ENCODE results near the gene PAQR4. TPM values are rescaled to one million over a fixed set of nuclear protein-coding genes. Genes with fewer than 3 reads are reported as not detected.
A peak's percentile ranks its signal among the peaks of the same experiment; 100 is the strongest.

The PAQR4 gene
- total RNA-seq, 1 experiment from 2014 or later, result 20.5 TPM

DNA sequence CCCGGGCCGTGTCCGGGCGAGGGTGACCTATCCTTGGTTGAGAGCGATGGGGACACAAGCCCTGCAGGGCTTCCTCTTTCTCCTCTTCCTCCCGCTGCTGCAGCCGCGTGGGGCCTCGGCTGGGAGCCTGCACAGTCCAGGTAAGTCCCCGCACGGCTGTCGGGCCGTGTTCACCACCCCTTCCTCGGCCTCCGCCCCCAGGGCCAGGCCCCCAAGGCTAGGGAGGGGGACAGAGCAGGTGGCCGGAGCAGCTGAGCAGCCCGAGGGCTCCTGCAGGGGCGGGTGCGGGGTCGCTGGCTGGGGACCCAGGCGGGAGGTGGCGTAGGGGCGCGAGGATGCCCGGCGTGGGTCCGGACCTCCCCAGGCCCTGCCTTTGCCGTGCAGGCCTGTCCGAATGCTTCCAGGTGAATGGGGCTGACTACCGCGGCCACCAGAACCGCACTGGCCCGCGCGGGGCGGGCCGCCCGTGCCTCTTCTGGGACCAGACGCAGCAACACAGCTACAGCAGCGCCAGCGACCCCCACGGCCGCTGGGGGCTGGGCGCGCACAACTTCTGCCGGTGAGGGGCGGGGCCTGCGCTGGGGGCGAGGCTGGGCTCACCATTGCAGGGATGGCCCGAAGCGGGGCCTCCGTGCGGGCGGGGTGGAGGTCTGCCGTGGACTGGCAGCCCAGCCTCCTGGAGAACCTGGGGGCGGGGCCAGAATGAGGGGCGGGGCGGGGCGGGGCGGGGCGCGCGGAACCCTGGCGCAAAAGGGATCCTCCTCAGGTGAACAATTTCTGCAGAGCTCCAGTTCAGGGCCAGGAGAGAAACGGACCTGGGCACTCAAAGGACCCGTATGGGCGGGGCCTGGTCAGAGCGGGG, 4.4 kb upstream of the PAQR4 start:
- peak; percentile 84 for DNase-seq (ENCODE audit: low read depth)

DNA sequence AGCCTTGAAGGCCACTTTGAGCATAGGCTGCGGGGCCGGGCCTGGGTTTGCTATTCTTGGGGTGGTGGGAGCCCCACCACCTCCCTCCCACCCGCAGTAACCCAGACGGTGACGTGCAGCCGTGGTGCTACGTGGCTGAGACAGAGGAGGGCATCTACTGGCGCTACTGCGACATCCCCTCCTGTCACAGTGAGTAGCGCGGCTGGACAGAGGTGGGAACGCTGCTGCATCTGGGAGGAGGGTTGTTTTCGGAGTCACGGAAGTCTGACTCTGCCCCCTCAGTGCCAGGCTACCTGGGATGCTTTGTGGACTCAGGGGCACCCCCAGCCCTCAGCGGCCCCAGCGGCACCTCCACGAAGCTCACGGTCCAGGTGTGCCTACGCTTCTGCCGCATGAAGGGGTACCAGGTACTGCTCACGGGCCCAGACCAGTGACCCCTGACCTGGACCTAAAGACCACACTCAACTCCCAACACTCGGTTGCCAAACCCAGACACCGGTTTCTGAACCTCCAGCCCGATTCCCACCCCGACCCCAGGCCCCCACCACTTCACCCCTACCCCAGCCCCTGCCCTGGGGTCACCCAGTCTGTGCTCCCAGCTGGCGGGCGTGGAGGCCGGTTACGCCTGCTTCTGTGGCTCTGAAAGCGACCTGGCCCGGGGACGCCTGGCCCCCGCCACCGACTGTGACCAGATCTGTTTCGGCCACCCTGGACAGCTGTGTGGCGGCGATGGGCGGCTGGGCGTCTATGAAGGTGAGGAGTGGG, 2.9 kb upstream of the PAQR4 start:
- DNase-seq (ENCODE audit: low read depth), result no peak

DNA sequence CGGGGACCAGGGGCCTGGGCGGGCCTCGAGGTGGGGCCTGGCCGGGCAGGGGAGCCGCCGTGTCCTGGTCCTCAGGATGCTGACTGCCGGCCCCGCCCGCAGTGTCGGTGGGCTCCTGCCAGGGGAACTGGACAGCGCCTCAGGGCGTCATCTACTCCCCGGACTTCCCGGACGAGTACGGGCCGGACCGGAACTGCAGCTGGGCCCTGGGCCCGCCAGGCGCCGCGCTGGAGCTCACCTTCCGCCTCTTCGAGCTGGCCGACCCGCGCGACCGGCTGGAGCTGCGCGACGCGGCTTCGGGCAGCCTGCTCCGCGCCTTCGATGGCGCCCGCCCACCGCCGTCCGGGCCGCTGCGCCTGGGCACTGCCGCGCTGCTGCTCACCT, 2.3 kb upstream of the PAQR4 start:
- no peak for DNase-seq (ENCODE audit: low read depth)

DNA sequence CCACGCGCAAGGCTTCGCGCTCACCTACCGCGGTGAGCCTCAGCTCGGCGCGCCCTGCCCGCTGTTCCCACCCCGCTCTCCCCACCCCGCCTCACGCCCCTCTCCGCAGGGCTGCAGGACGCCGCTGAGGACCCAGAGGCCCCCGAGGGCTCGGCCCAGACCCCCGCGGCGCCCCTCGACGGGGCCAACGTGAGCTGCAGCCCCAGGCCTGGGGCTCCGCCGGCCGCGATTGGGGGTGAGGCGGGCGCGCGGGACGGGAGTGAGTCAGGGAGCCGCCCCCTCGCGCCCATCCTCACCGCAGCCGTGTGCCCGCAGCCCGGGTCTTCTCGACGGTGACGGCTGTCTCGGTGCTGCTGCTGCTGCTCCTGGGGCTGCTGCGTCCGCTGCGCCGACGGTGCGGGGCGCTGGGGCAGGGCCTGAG, 1.9 kb upstream of the PAQR4 start:
- DNase-seq (ENCODE audit: low read depth), result no peak

DNA sequence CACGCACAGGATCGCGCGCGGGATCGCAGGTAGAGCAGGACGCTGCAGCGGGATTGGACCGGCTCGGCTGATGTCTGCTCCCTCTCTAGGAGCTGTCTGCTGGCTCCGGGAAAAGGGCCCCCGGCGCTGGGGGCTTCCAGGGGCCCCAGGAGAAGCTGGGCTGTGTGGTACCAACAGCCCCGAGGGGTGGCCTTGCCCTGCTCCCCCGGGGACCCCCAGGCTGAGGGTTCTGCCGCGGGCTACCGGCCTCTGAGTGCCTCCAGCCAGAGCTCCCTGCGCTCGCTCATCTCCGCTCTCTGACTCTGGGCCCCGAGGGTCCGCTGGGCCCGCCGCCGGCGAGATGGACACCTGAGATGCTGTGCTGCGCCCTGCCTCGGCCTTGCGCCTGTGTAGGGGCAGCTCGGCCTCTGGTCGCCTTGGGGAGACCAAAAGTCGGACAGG, 1.4 kb upstream of the PAQR4 start:
- no peak for DNase-seq (ENCODE audit: low read depth)

DNA sequence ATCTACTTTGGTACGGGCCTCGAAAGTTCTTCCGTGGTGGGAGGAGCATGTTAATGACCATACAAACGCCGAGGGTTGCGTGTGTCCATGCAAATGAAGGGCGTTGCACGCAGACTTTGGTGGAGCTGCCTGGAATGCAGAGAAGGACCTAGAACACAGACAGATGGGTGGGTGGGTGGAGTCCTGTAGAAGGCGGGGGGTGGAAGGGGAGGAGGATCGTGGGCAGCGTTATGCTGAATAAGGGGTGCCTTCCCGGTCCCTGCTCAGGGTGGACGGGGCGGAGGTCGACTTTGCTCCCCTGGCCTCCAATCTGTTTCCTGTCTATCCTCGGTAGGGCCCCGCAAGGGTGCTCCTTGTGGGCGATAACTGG, 795 bp upstream of the PAQR4 start:
- DNase-seq (ENCODE audit: low read depth), result no peak

DNA sequence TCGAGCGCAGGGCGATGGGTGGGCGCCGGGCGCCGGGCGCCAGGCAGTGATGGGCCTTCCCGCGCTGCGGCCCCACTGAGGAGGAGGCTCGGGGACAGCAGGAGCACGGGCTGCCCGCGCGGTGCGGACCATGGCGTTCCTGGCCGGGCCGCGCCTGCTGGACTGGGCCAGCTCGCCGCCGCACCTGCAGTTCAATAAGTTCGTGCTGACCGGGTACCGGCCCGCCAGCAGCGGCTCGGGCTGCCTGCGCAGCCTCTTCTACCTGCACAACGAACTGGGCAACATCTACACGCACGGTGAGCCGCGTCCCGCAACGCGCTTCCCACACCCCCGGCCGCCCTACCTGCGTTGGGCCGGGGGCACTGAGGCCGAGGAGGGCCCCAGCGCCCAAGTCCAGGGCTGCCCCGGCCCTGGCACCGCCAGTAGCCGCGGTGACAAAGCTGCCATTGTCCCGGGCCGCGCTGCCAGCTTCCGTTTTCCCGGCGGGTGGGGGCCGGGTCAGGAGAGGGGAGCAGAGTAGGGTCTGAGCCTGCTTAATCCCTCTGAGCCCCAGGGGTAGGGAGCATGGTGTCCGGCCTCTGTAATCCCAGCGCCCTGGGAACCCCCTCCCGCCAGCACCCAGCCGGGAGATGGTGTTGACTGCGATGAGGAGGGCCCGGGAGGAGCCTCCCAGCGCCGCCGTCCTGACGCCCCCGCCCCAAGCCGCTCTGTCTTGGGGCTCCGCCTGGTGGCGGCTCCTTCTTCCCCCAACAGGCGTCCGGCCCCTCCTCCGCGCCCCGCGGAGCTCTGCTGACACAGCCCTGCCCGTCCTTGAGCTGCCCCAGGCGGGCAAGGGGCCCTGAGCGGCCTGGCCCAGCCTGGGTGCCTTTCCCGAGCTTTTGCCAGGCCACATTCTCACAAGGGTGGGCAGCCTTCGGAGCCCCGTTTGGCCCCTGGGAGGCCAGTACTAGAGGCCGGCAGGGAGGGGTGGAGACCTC, 685 bp downstream of the PAQR4 start:
- peak; percentile 82 for DNase-seq (ENCODE audit: low read depth)

DNA sequence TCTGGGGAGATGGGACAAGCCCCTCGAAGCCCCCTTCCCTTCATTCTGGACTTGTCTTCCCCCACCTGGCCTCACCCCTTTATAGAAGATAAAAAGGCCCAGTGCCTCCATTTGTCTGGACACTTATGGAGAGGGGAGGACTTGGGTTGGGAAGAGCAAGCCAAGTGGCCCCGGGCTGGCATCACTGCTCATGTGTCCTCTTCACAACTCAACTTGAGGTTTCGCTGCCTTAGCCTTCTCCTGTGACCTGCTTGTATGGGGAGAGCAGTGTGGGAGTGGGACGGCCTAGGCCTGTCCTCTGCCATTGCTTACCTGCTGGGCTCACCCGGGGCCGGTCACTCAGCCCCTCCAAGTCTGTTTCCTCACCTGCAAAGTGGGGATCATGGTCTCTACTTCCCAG, 1.4 kb downstream of the PAQR4 start:
- DNase-seq (ENCODE audit: low read depth), result no peak

DNA sequence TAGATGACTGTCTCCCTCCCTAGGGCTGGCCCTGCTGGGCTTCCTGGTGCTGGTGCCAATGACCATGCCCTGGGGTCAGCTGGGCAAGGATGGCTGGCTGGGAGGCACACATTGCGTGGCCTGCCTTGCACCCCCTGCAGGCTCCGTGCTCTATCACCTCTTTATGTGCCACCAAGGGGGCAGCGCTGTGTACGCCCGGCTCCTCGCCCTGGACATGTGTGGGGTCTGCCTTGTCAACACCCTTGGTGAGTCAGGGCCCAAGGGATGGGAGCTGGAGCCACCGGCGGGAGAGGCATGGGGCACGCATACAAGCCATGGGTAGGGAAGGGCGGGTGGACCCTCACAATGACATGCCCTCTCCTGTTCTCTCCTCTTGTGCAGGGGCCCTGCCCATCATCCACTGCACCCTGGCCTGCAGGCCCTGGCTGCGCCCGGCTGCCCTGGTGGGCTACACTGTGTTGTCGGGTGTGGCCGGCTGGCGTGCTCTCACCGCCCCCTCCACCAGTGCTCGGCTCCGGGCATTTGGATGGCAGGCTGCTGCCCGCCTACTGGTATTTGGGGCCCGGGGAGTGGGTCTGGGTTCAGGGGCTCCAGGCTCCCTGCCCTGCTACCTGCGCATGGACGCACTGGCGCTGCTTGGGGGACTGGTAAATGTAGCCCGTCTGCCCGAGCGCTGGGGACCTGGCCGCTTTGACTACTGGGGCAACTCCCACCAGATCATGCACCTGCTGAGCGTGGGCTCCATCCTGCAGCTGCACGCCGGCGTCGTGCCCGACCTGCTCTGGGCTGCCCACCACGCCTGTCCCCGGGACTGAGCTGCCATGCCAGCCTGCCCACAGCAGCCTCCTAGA, 2.2 kb downstream of the PAQR4 start:
- no peak for DNase-seq (ENCODE audit: low read depth)

DNA sequence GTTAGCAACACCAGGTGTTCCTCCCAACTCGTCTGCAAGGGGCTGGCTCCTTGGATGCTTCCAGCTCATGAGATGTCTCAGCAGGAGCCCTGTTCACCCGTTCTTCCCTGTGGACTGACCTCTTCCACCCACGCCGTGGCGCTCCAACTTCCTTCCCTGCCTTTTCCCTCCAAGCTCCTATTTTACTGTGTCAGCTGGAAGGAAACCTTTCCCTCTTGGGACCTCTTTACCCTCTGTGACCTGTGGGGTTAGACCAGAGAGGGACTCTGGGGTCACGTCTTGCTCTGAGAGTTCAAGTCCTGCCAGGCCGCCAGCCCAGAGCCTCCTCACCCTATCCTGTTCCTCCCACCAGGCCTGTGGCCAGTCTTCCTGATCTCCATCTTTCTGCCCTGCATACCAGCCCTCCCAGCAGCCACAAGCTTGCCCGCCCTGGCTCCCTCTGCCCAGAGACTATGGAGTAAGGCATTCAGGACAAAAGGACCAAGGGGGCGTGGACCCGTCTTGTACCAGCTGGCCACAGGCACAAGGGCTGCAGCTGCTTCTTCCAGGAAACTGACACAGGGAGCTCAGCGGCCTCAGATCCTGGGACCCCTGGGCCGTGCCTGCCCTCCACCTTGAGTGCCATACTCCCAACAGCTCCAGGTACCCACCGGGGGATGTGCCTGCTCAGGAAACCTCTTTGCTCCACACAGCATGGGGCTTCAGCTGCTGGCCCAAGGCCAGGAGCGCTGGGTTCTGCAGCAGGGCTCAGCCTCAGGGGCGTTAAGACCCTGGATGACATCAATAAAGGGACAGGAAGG, 3.0 kb downstream of the PAQR4 start:
- no peak for DNase-seq (ENCODE audit: low read depth)

DNA sequence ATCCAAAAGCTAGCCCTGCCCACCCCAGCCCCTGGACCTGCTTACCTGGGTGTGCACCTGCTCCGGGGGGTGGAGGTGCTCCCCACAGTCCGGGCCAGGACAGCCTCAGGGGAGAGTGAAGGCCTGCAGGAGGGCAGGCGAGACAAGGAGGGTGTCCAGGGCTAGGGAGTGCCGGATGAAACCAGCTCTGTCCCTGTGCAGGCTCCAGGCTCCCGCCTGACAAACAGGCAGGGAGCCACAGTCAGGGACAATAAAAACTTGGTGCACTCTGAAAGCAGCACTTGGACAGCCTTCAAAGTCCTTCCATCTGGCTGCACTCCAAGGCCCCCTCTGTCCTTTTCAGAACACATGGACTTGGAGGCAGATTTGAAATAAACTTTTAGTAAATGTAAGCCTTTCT, 3.9 kb downstream of the PAQR4 start:
- DNase-seq (ENCODE audit: low read depth), result no peak

DNA sequence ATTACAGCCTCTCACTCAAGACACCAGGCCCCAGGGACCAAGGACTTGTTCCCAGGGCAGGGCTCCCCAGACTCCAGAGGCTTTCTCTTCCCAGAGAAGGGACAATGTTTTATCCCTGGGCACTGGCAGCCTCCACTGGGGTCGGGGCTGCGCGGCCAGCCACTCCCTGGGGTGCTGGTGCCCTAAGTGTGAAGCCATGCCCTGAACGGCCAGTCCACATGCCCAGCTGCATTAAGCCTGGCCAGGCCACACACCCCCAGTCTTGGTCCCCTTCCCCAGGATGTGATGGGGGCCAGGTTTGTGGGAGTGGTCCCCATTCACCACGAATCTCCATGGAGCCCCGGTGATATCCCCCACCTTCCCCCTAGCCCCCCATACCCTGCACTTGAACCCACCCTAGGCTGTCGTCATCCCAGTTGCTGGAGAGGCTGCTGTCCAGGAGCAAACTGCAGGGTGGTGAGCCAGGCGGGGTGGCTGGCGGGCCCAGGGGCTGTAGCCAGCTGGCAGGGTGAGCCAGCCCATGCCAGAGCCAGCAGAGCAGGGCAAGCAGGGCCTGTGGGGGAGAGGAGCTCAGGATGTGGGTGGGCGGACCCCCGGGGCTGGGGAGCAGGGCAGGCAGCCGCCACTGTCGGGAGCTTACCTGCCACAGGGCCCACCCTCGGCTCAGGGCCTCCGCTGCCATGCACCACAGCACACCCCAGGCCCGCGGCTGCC, 4.6 kb downstream of the PAQR4 start:
- DNase-seq (ENCODE audit: low read depth), result no peak

DNA sequence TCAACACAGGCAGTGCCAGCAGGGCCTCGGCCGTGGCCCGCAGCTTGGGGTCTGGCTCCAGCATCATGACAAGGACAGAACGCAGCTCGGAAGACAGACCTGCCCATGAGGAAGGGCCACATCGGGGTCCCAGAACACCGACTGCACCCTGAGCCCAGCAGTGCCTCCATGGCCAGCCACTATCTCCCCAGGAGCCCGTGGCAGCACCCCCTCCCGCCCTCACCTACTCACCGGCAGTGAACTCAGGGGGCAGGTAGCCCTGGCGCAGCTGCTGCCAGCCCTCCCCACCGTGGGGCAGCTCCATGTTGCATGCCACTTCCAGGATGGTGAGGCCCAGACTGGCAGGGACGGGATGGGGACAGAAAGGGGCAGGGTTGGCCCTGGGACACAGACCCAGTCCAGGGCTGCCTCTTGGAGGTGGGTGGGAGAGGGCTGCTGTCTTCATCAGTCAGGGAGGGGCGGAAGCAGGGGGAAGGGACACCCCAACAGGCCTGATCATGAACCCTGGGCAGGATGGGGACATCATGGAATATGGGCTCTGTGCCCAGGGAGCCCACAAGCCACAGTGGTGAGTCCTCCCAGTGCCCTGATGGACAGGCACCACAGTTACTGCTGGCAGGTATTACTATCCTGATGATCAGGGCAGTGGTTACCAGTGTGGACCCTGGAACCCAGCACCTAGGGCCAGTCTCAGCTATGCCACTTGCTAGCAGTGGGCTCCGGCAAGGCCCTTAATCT, 5.3 kb downstream of the PAQR4 start:
- DNase-seq (ENCODE audit: low read depth), result no peak

DNA sequence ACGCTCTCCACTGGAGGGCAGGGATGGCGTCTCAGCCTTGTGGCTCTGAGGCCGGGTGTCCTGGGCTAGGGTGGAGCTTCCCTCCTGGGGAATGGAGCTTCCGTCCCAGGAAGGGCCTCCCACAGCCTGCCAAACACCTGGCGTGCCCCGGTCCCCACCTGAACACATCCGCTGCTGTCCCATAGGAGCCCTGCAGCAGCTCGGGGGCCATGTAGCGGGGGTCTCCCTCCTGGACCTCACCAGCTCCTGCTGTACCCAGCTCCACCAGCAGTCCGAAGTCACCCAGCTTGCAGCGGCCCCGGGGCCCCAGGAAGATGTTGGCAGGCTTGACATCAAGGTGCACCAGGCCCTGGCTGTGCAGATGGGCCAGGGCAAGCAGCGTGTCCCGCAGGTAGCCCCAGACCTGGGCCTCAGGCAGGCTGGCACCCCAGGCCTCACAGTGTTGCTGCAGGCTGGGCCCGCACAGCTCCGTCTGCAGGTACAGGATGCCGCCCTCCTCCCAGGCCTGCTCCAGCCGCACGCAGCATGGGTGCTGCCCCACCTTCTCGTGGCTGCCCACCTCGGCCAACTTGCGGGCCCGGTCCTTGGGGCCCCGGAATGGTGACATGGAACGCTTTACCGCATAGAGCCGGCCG, 6.1 kb downstream of the PAQR4 start:
- DNase-seq (ENCODE audit: low read depth), result no peak

DNA sequence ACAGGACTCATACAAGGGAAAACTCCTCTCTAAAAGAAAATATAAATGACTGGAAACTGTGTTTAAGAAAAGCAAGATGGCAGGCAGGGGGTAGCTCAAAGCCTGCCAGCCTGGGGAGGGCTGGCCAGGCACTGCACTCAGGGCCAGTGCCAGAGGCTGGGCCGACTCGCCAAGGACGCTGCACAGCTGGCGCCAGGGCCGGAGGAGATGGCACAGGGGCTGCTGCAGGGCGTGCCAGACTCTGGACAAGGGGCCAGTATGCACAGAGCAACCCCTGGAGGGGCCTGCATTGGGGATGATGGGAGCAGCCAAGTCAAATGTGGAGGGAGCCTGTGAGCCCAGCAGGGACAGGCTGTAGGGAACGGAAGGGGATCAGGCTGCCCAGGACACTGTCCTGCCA, 7.1 kb downstream of the PAQR4 start:
- DNase-seq (ENCODE audit: low read depth), result no peak

DNA sequence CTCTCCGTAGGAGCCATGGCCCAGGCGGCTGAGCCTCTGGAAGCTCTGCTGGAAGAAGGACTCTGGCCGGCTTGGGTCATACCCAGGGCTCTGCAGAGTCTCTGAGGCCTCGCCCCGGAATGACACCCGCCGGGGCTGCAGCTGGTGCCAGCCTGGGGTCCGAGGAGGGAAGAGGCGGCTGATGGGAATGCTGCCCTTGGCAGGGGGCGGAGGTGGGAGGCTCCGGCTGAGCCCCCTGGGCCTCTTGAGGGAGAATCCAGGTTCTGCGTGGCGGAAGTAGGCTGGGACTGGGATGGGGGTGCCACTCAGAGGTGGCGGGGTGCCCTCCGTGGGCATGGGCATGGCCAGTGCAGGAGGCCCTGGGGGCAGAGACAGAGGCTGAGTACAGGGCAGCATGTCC, 7.5 kb downstream of the PAQR4 start:
- no peak for DNase-seq (ENCODE audit: low read depth)

DNA sequence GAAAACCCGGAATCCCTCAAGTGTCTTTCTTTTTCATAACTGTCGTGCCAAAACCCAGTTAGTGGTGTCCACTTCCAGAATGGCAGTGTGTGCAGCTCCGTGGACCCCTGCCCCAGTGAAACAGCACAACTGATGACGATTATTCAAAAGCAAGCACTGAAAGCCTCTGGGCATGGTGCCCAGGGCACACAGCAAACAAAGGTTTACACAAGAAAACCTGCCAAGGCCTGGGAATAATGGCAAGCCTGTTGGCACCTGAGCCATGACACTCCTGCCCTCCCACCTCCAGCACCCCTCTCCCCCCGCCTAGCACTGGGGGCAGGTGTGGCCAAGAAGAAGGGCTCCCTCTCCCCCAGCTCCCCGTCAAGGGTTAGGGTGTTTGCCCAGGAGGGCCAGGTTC, 8.3 kb downstream of the PAQR4 start:
- DNase-seq (ENCODE audit: low read depth), result no peak

DNA sequence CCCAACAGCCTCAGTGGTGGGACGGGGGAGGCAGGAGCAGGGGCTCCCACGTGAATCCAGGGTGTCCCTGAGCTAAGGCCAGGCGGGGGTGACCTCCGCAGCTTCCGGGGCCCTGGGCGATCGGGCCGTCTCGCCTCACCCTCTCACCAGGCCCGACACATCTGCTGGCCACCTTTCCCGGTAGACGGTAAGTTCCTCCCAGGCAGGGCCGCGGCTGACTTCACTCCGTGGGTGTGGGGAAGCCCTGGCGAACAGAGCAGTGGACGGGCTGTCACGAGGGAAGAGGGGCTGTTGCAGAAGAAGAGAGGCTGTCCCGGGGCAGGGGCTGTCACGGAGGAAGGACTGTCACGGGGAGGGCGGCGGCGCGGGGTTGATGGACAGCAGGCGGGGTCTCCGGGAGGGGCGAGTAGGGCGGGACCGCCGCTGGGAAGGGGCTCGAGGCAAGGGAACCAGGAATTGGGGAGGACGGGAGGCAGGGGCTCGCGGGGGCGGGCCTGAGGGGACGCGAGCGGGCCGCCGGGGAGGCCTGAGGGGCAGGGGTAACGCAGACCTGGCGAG, 10.6 kb downstream of the PAQR4 start:
- DNase-seq (ENCODE audit: low read depth), result no peak

All from Daoy (cell line).